Kidney epithelial cell (primary cell): Measurements from ENCODE around the gene CD38. TPM values are rescaled to one million over a fixed set of nuclear protein-coding genes. Genes with fewer than 3 reads are reported as not detected.
"Not testable (repeated sequence)": the region's sequence is repeated elsewhere in the genome, so short reads cannot be mapped to it uniquely, and the experiment has no call there.

Experiments
- DNase-seq: peaks from one replicate; pipeline ENCODE4 v3.0.0-alpha.2; 2010; ENCODE audit warnings: low read depth
- H3K27me3 ChIP-seq: 2 replicates; pipeline ENCODE4 v1.6.0; 2011; ENCODE audit warnings: low read length; ENCODE audit not compliant: control insufficient read depth, insufficient read depth
- H3K36me3 ChIP-seq: 2 replicates; pipeline ENCODE4 v1.5.1; 2011; ENCODE audit warnings: low read length; ENCODE audit not compliant: control insufficient read depth, insufficient read depth
- H3K4me3 ChIP-seq: 2 replicates; pipeline ENCODE4 v1.5.1; 2011; ENCODE audit warnings: low read depth, mild to moderate bottlenecking, control low read depth, low read length
- total RNA-seq: library from RNA; depleted of rRNA; stranded (reverse); fragments of >200 nt; gene quantifications from 2 replicates; pipeline ENCODE4 v1.2.3, GENCODE V29; 2015
- TF ChIP-seq, protein P1 (sequence below): IDR thresholded peaks from 2 replicates; pipeline ENCODE4 v1.5.1; 2011; ENCODE audit warnings: mild to moderate bottlenecking, moderate library complexity, low read length, control low read depth, inconsistent platforms; ENCODE audit not compliant: insufficient read depth, poor library complexity, severe bottlenecking

The CD38 gene
- total RNA-seq, 1 donor from 2014 or later = 0.04 TPM

DNA sequence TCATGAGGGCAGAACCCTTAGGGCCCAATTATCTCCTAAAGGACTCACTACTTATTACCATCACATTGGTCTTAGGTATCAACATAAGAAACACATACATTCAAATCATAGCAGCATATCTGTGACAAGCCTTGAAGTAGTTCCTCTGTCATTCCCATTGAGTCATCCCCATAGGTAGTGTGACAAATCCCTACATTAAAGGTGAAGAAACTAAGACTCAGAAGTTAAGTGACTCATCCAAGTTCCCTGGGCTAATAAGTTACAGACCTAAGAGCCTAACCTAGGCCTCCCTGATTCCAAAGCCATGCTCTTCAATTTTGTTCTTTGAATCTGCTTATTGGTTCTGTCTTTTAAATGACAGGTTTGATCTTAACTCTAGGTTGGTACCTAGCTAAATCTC, 58.2 kb downstream of the CD38 start:
- H3K4me3 ChIP-seq = no peak overlapping the region
- H3K36me3 ChIP-seq = no peaks in the 10 kb centered on the region
- H3K27me3 ChIP-seq = no peaks in the 10 kb centered on the region
- peak; percentile 73 for DNase-seq
- TF ChIP-seq, protein P1, sequence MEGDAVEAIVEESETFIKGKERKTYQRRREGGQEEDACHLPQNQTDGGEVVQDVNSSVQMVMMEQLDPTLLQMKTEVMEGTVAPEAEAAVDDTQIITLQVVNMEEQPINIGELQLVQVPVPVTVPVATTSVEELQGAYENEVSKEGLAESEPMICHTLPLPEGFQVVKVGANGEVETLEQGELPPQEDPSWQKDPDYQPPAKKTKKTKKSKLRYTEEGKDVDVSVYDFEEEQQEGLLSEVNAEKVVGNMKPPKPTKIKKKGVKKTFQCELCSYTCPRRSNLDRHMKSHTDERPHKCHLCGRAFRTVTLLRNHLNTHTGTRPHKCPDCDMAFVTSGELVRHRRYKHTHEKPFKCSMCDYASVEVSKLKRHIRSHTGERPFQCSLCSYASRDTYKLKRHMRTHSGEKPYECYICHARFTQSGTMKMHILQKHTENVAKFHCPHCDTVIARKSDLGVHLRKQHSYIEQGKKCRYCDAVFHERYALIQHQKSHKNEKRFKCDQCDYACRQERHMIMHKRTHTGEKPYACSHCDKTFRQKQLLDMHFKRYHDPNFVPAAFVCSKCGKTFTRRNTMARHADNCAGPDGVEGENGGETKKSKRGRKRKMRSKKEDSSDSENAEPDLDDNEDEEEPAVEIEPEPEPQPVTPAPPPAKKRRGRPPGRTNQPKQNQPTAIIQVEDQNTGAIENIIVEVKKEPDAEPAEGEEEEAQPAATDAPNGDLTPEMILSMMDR = no peak

DNA sequence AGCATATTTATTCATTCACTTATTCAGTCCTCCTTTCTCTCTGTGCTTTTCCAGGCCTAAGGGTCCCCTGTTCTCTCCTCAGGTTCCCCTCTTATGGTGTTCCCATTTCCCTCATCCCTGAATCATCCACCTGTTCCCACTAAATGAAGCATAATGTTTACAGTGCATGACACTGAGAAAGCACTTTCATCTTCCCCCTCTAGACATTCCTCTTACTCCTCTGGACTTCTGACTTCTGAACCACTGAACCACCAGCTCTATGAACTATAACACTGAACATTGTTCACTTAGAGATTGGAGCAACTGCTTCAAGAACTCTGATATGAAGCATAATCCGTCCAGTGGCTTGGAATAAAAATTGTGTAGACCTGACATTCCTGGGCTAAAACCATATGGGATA, 59.5 kb downstream of the CD38 start:
- Histone ChIP-seq H3K36me3 (no peaks in the 10 kb centered on the region), H3K4me3 (no peak overlapping the region), H3K27me3 (no peaks in the 10 kb centered on the region)
- DNase-seq = no peak
- TF ChIP-seq, protein P1 = no peak

DNA sequence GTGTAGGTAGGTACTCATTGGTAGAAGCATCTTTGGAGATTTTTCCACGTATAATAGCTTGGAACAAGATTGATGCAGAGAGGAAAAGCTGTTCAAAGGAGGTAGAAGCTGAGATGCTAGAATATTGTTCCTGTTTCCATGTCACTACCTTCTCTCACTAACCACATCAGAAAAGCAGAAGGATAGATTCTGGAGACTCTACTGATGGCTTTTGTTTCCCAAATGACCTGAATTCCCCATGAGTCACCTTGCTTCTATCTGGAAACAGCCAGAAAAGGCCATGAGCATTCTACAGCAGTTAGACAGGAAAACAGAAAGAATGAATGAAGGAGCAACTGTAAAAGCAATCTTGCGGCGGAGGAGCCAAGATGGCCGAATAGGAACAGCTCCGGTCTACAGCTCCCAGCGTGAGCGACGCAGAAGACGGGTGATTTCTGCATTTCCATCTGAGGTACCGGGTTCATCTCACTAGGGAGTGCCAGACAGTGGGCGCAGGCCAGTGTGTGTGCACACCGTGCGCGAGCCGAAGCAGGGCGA, 63.1 kb downstream of the CD38 start:
- H3K4me3 ChIP-seq, H3K27me3 ChIP-seq, DNase-seq, H3K36me3 ChIP-seq: not testable (repeated sequence)

DNA sequence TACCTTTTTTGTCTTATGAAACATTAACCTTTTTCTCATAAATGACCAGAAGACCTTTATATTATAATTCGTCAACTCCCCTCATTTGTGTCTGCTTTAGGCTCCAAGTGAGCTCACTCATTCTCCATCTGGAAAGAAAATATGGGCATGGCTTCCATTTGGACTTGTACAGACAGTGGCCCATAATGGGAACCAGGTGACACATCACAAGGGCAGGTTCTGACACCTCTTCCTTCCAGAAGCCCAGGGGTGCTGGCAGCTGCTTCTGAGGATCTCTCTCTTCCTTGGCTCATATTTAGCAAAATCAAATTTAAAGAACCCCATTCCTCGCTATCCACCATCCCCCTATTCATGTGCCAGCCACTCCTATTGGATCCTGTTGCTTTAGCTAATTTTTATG, 69.6 kb downstream of the CD38 start:
- Histone ChIP-seq H3K27me3 (no peaks in the 10 kb centered on the region), H3K4me3 (no peak overlapping the region), H3K36me3 (no peaks in the 10 kb centered on the region)
- TF ChIP-seq, protein P1 = no peak
- no peak for DNase-seq

DNA sequence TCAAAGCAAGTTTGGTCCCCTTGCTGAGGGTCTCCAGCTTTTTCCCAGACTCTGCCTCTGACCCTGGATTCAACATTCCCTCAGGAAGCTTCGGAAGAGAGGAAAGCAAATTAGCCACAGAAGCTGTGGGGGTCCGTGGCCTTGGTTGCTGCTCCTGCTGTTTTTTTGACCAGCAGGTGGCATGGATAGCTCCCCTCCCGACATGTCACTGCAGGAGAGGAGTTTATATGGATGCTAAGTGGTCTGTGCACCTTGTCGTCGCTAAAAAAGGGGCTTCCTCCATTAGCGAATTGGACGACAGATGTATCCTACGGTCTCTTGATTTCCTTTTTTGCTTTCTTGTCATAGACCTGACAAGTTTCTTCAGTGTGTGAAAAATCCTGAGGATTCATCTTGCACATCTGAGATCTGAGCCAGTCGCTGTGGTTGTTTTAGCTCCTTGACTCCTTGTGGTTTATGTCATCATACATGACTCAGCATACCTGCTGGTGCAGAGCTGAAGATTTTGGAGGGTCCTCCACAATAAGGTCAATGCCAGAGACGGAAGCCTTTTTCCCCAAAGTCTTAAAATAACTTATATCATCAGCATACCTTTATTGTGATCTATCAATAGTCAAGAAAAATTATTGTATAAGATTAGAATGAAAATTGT, 70.2 kb downstream of the CD38 start:
- no peak overlapping the region for H3K4me3 ChIP-seq
- no peaks in the 10 kb centered on the region for H3K27me3 ChIP-seq
- no peak for DNase-seq

DNA sequence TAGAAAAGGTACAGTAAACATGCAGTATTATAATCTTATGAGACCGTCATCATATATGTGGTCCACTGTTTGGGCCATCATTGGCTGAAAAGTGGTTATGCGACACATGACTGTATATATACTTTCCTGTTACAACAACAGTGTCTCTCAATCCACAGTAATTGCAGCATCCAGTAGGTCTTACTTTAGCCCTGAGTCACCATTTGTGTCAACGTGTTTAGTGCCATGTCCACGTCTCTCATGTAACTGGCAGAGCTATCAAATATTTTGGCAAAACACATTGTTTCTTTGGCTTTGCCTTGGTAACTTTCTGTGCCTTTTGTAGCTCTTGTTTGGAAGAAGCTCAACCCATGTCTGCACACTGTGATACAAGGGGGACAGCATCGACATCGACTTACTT, 73.8 kb downstream of the CD38 start:
- H3K4me3 ChIP-seq = no peak overlapping the region
- no peak for DNase-seq
- TF ChIP-seq, protein P1 = no peak
- no peaks in the 10 kb centered on the region for H3K27me3 ChIP-seq
- H3K36me3 ChIP-seq = no peaks in the 10 kb centered on the region

More for the DNA sequence above, 70.2 kb downstream of the CD38 start:
- no peaks in the 10 kb centered on the region for H3K36me3 ChIP-seq
- TF ChIP-seq, protein P1 = no peak
